Measurements from ENCODE around the gene CRTC3. TPM values are rescaled to one million over a fixed set of nuclear protein-coding genes. Genes with fewer than 3 reads are reported as not detected.

The CRTC3 gene
- total RNA-seq, 1 experiment from 2014 or later = 3.9 TPM

DNA sequence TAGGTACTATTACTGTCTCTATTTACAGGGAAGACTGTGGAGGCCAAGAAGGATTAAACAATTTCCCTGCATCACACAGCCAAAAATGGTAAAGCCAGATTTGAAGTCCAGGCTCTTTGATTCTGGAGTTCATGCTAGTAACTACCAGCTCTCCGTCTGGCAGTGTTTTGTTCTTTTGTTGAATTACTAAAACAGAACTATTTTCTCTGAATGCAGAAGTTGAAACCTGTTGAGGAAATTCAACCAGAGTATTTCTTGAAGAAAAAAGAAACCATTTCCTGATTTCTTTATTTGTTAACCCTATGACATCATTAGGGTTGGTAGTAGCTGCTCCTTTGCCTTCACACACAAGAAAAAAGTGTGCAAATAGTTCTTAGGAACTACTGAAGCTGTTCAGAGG, 34.3 kb downstream of the CRTC3 start:
- DNase-seq = no peak
- no peaks in the 10 kb centered on the region for H3K36me3 Mint-ChIP-seq (ENCODE audit: insufficient read depth in 1 of 3, low read depth in 3 of 3)
- H3T11ph ChIP-seq (ENCODE audit: low read length) = no peak overlapping the region
- H4K91ac ChIP-seq (ENCODE audit: insufficient read length, low read depth, low read length) = no peak overlapping the region
- no peak overlapping the region for H3K4me2 ChIP-seq (ENCODE audit: insufficient read depth, insufficient read length, low read length)
- no peak overlapping the region for H3K56ac ChIP-seq (ENCODE audit: insufficient read length, low read depth, low read length)
- H2AFZ ChIP-seq (ENCODE audit: low read length) = no peak overlapping the region
- no peak overlapping the region for H2BK12ac ChIP-seq (ENCODE audit: insufficient read length, low read depth, low read length)
- no peak overlapping the region for H3K4me3 Mint-ChIP-seq
- no peak overlapping the region for H3K27ac ChIP-seq (ENCODE audit: insufficient read length, low read depth, low read length)
- no peak overlapping the region for H2BK5ac ChIP-seq (ENCODE audit: insufficient read length, low read length)
- H3K4me1 Mint-ChIP-seq = peaks cover 16 to 27% of the 10 kb centered on the region in 2 experiments
- no peaks in the 10 kb centered on the region for H3K79me1 ChIP-seq (ENCODE audit: insufficient read depth, low read depth, low read length, poor library complexity, severe bottlenecking)
- no peak overlapping the region for H3K9ac ChIP-seq (ENCODE audit: extremely low read depth, insufficient read length, low read length)
- no peaks in the 10 kb centered on the region for H3K23me2 ChIP-seq (ENCODE audit: insufficient read length, low read depth, low read length, poor library complexity, severe bottlenecking)
- no peaks in the 10 kb centered on the region for H3K9me3 Mint-ChIP-seq
- no peak overlapping the region for H4K8ac ChIP-seq (replicated peaks; ENCODE audit: insufficient read length, low read depth, low read length)
- no peak overlapping the region for H3K14ac ChIP-seq (ENCODE audit: insufficient read depth, low read length)
- no peaks in the 10 kb centered on the region for H3K9me3 ChIP-seq (ENCODE audit: control insufficient read depth, low read depth, low read length)
- no peak overlapping the region for H2BK120ac ChIP-seq (ENCODE audit: low read depth, low read length, poor library complexity, severe bottlenecking)
- H3K4ac ChIP-seq (ENCODE audit: low read depth, low read length) = no peak overlapping the region
- H2AK5ac ChIP-seq (ENCODE audit: insufficient read length, low read length) = no peak overlapping the region
- no peak overlapping the region for H3K18ac ChIP-seq (ENCODE audit: insufficient read length, low read depth, low read length)
- H2BK20ac ChIP-seq (ENCODE audit: low read depth, low read length, poor library complexity, severe bottlenecking) = no peak overlapping the region
- no peak overlapping the region for H3K27ac Mint-ChIP-seq
- no peak overlapping the region for H4K5ac ChIP-seq (ENCODE audit: insufficient read length, low read depth, low read length)
- TF ChIP-seq, protein P1, sequence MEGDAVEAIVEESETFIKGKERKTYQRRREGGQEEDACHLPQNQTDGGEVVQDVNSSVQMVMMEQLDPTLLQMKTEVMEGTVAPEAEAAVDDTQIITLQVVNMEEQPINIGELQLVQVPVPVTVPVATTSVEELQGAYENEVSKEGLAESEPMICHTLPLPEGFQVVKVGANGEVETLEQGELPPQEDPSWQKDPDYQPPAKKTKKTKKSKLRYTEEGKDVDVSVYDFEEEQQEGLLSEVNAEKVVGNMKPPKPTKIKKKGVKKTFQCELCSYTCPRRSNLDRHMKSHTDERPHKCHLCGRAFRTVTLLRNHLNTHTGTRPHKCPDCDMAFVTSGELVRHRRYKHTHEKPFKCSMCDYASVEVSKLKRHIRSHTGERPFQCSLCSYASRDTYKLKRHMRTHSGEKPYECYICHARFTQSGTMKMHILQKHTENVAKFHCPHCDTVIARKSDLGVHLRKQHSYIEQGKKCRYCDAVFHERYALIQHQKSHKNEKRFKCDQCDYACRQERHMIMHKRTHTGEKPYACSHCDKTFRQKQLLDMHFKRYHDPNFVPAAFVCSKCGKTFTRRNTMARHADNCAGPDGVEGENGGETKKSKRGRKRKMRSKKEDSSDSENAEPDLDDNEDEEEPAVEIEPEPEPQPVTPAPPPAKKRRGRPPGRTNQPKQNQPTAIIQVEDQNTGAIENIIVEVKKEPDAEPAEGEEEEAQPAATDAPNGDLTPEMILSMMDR (conservative IDR thresholded peaks at IDR 0.05) = no peak
- H4K20me1 ChIP-seq (ENCODE audit: control insufficient read depth, insufficient read depth, insufficient read length) = no peaks in the 10 kb centered on the region
- no peaks in the 10 kb centered on the region for H3K79me2 ChIP-seq (ENCODE audit: insufficient read depth, low read length)
- H3K23ac ChIP-seq (ENCODE audit: insufficient read length, low read depth, low read length) = no peak overlapping the region
- peaks cover 3% of the 10 kb centered on the region; the same call in 1 of the 2 replicates for H3K27me3 Mint-ChIP-seq (ENCODE audit: low read depth)
- no peak overlapping the region for H2BK15ac ChIP-seq (ENCODE audit: low read depth, low read length)
- no peaks in the 10 kb centered on the region for H3K27me3 ChIP-seq (ENCODE audit: insufficient read depth, low read length)
- WGBS (ENCODE audit: extremely low coverage, insufficient read length, low lambda C conversion rate) = no CpG with 5 or more reads among the region's 1 CpG
- no peaks in the 10 kb centered on the region for H3K4me1 ChIP-seq (ENCODE audit: insufficient read depth, low read length)
